D721Med (cell line): ENCODE results near the gene OR51F2.
"Not testable (repeated sequence)": the region's sequence is repeated elsewhere in the genome, so short reads cannot be mapped to it uniquely, and the experiment has no call there.

ENCODE experiments used
- DNase-seq: peaks from one replicate; pipeline ENCODE4 v3.0.0; 2011; ENCODE audit warnings: low spot score; ENCODE audit not compliant: insufficient read length
- FAIRE-seq: peaks from 2 replicates; lab custom pipeline; 2011; peaks lifted over from hg19 to GRCh38; lab: Jason Lieb, UNC
- CTCF ChIP-seq: IDR thresholded peaks from 2 replicates; pipeline ENCODE4 v1.5.1; 2012; ENCODE audit warnings: mild to moderate bottlenecking, control low read depth; ENCODE audit not compliant: insufficient read depth; ENCODE audit errors: missing control alignments

OR51F2 gene

GRCh38 chr11:4851033-4851432 lies 29.9 kb downstream of the OR51F2 start:
- no peak for FAIRE-seq
- DNase-seq = no peak
- no peak for TF ChIP-seq CTCF

GRCh38 chr11:4854286-4854685 lies 33.2 kb downstream of the OR51F2 start:
- FAIRE-seq, DNase-seq: not testable (repeated sequence)

- no peak for TF ChIP-seq CTCF
- FAIRE-seq = no peak
- no peak for DNase-seq
These were observed 41.5 kb downstream of the OR51F2 start for GRCh38 chr11:4862447-4863236.

- TF ChIP-seq CTCF = no peak
- DNase-seq (no peak), FAIRE-seq (no peak)
These were observed 42.8 kb downstream of the OR51F2 start for GRCh38 chr11:4863876-4864275.

GRCh38 chr11:4865855-4866254 lies 44.7 kb downstream of the OR51F2 start:
- no peak for TF ChIP-seq CTCF
- FAIRE-seq = no peak
- DNase-seq = no peak
